Hippocampal formation (tissue), 2 donors: ENCODE measurements around the gene SART3.
"Not testable (repeated sequence)": the region's sequence is repeated elsewhere in the genome, so short reads cannot be mapped to it uniquely, and the experiment has no call there.

ENCODE experiments used
- DNase-seq, 2 donors: peaks; one replicate each; lab custom pipeline; 2025; lab: John Stamatoyannopoulos, UW

The SART3 gene

GRCh38 chr12:108596854-108597558 lies 36.0 kb upstream of the SART3 start:
- no peak for DNase-seq

- no peak for DNase-seq
These were observed 35.0 kb upstream of the SART3 start for GRCh38 chr12:108595711-108596647.

DNA sequence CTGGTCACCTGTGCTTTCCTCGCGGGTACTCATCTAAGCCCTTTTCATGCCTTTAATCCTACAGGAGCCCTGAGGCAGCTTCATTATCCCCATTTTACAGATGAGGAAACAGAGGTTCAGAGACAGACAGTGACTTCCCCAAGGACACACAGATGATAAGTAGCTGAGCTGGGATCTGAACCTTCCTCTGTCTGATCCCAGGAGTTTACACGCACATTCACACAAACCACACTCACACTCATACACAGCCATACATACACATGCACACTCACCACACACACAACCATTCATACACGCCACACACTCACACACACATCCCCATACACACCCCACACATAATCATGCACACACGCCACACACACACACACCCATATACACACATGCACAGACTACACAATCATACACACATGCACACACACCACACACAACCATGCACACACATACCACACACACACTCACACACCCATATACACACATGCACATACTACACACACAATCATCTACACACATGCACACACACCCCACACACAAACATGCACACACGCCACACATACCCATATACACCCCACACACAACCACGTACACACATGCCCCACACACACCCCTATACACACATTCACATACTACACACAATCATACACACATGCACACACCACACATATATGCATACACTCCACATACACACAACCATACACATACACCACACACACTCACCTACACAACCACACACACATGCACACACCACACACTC lies 34.2 kb upstream of the SART3 start:
- no peak for DNase-seq

- no peak for DNase-seq
These were observed 33.4 kb upstream of the SART3 start for GRCh38 chr12:108594323-108594903.

DNA sequence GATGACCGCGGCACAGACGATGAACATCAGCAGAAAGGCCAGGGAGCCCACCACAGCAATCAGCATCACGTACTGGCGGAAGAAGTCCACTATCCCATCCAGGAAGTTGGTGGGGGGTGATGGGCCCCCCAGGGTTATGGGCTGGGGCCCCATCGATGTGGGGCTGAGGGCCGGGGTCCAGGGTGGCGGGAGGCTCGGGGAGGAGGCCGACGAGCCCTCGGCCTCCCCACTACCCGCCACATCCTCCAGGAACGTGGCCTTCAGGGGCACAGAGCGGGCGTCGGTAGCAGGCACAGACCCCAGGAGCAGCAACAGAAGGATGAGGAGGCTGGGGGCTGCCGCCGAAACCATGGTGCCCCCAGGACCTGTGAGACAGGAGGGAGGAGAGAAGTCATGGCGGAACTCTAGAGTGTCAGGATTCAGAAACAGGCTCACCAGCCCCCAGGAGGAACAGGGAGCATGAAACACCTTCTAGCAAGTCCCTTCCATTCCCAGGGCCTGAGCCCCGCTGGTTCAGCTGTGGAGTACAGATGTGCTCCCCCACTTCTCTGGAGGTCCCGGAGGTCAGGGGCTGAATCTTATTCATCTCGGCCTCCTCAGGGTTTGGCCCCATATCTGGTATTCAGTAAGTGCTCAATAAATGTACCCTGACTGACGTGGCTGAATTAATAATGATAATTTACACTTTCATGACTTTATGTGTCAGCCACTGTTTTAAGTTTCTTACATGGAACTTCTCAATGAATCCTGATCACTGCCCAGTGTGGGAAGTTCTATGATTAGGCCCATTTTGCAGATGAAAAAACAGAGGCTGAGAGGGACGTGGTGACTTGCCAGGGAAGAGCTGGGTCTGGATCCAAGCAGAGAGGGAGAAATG lies 31.3 kb upstream of the SART3 start:
- no peak for DNase-seq

- no peak for DNase-seq
These were observed 30.5 kb upstream of the SART3 start for GRCh38 chr12:108591267-108591980.

- DNase-seq, result not testable (repeated sequence)
These were observed 29.5 kb upstream of the SART3 start for GRCh38 chr12:108590463-108590862.

- no peak for DNase-seq
These were observed 28.9 kb upstream of the SART3 start for GRCh38 chr12:108589840-108590229.

GRCh38 chr12:108589028-108589839 lies 28.3 kb upstream of the SART3 start:
- no peak for DNase-seq

- DNase-seq, result peak; percentile 47
These were observed 26.9 kb upstream of the SART3 start for GRCh38 chr12:108587826-108588225.

DNA sequence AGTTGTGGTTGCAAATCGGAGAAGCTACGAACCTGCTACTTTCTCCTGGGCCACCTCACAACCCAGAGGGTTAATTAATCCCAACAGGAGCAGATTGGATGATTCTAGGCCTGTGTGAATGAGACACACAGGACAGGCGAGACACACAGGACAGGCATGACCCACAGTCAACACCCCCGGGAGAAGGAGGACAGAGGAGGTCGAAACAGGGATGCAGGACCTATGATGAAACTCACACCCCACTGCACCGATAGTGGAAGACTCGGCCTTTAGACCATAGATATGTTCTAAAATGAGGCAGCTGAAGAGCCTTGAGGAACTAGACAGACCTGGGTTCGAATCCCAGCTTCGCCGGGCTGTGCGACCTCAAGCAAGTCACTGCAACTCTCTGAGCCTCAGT lies 25.3 kb upstream of the SART3 start:
- DNase-seq, result no peak

- DNase-seq, result no peak
These were observed 24.9 kb upstream of the SART3 start for GRCh38 chr12:108585864-108586263.

- no peak for DNase-seq
These were observed 23.6 kb upstream of the SART3 start for GRCh38 chr12:108584456-108585065.

DNA sequence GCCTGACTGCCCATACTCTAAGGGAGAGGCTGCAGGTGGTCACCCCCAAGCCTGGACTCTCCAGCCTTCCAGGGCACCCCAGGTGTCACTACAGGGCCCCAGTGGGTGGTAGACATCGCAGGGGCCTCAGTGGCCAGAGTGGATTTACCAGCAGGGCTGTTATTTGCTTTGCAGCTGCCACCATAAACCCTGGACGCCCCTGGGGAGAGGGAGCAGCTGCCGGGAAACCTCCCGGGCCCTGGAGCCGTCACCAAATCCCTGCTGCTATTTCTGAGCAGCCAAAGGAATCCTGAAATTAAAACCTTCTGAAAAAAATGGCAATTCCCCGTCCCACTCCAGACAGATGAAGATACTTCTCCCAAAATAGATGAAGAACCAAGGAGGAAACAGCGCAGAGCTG lies 23.0 kb upstream of the SART3 start:
- DNase-seq, result no peak

- DNase-seq, result no peak
These were observed 22.2 kb upstream of the SART3 start for GRCh38 chr12:108582978-108583770.

DNA sequence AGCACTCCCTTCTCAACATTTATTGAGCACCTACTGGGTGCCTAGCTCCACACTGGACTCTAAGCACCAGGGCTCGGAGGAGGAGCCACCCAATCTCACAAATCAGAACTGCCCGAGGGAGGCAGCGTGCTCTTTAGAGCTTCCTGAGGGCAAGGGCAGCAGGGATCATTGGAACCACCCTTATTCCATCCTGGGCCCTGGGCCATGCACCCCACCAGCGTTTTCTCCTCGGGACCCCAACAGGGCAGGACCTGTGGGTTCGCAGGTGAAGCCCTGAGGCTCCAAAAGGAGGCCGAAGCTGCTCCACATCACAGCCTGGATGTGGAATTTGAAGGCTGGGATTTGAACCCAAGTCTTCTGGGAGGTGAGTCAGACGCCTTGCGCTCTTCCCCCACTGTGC lies 21.5 kb upstream of the SART3 start:
- DNase-seq, result no peak

GRCh38 chr12:108581311-108582227 lies 20.6 kb upstream of the SART3 start:
- DNase-seq, result no peak
